GM12873 (cell line): ENCODE measurements around the gene RFTN1.

Experiments
- TF ChIP-seq, protein P1 (sequence below): IDR thresholded peaks from 2 replicates; pipeline ENCODE4 v1.5.1; 2012; ENCODE audit warnings: low read depth, mild to moderate bottlenecking, moderate library complexity, low read length, control low read depth; ENCODE audit not compliant: insufficient read depth; ENCODE audit errors: missing control alignments

The RFTN1 gene

DNA sequence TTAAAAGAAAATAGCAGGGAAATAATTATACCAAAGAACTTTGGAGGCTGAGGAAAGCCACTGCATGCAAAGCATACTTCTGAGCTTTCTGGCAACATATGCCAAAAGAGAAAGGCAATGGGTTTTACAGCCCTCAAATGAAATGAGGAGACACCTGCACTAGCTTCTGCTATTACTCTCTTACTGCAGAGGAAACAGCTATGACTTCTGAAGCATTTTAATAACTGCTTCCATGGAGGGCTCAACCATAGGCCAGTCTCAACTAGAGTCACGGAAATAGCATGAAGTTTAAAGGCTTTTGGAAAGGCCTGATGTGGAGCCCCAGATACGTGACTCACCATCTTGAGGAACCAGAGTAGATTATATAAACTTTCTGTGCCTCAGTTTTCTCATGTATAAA is 133.7 kb downstream of the RFTN1 start:
- TF ChIP-seq, protein P1, sequence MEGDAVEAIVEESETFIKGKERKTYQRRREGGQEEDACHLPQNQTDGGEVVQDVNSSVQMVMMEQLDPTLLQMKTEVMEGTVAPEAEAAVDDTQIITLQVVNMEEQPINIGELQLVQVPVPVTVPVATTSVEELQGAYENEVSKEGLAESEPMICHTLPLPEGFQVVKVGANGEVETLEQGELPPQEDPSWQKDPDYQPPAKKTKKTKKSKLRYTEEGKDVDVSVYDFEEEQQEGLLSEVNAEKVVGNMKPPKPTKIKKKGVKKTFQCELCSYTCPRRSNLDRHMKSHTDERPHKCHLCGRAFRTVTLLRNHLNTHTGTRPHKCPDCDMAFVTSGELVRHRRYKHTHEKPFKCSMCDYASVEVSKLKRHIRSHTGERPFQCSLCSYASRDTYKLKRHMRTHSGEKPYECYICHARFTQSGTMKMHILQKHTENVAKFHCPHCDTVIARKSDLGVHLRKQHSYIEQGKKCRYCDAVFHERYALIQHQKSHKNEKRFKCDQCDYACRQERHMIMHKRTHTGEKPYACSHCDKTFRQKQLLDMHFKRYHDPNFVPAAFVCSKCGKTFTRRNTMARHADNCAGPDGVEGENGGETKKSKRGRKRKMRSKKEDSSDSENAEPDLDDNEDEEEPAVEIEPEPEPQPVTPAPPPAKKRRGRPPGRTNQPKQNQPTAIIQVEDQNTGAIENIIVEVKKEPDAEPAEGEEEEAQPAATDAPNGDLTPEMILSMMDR = no peak

DNA sequence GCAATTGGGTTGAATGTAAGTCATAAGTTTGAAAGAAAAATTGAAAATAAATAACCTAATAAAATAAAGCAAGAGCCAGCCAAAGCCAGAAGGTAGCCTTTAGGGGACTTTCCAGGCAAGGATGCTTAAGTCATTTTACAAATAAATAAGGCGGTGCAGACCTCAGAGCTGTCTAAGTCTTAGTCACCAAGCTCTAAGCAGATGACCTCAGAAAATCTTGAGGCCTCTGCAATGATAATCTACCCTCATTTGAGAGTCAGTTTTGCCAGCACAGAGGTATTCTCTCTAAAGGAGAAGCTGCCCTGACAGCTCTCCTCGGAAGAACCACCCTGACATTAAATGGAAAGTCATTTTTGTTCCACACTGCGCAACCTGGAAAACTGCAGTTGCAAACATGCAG is 134.6 kb downstream of the RFTN1 start:
- TF ChIP-seq, protein P1 = no peak

DNA sequence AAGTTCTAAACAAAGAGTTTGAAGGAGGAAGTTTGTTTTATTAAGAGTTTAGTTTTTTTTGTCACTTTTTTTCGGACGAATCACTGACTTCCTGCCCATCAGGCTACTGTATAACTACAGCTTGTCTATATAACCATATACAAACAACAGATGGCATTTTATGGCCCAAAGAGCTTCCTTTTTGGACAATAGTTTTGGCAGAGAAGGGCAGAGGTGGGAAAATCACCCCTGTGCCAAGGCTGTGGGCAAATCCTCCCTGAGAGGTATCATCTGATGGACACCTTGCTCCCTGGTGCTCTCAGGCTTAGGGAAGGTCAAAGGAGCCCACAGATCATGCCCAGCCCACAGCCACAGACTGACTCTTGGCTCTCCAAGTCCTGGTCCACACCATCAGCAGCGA is 135.1 kb downstream of the RFTN1 start:
- TF ChIP-seq, protein P1 = no peak

DNA sequence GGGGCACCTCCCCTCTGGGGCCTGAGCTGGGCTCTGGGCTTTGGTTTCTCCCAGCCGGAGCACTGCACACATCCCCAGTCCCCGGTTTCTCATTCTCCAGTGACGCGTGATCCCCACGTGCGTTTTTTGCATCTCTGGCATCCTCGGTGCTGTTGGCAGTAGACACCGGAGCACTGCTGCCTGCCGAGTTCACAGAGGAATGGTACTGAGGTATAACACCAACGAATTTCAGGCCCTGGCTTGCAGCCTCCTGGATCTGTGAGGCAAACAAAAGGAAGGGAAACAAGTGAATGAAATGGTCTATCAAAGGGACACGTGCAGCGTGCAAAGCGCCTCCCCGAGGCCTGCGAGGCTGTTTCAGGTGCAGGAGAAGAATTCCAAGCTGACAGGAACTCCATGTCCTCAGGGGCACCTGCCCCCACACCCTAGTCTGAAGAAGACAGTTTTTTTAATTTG is 135.6 kb downstream of the RFTN1 start:
- TF ChIP-seq, protein P1 = no peak

DNA sequence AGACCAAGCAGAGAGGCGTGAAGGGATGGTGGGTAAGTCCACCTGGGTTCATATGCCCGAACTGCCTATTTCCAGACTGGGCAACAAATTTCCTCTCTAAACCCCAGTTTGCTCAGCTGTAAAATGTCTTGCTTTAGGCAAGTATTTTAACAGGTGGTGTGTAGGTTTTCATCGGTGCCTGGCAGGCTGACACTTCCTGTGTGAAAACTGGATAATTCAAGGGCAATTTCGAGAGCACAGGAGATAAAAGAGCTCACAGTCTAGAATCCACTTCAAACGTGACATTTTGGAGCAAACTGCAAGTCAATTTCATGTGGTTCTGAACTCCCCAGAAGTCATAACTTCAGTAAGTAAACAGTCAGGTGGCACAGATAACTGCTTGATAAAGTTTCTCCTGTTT is 136.3 kb downstream of the RFTN1 start:
- TF ChIP-seq, protein P1 = no peak

DNA sequence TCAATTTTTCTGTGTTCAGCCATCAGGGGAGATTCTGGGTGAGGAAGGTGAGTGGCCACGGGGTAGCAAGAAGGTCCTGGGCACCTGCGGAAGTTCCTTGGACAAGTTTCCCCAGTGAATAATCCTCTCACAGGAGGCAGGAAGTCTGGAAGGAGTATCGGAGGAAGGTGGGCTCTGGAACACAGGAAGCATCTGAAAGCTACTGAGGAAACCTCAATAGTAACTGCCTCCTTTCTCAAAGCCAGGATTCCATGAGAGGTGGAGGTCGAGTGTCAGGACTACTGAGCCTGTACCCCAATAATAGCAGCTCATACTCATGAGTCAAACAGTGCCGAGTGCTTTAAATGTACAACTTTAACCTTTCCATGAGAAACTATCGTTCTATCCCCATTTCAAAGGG is 137.6 kb downstream of the RFTN1 start:
- TF ChIP-seq, protein P1 = no peak

DNA sequence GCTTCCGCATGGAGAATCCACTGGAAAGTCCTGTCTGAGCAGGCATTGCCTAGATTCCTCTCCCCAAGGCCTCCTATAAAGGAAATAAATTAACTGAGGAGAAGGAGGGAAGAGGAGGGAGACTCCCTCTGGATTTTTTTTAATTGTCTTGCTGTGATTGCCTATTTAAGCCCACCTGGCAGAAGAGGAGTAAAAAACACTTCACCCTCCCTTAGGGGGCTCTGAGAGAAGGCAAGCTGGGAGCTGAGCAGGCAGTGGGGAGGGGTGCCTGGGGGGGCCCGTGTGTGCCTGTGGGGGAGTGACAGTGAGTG is 138.6 kb downstream of the RFTN1 start:
- TF ChIP-seq, protein P1 = no peak
